HG02642 (cell line): Measurements from ENCODE around the gene C6orf136.
"Not testable (repeated sequence)": the region's sequence is repeated elsewhere in the genome, so short reads cannot be mapped to it uniquely, and the experiment has no call there.

Experiments used
- ATAC-seq: cut with Tn5 transposase; IDR thresholded peaks from one replicate; pipeline ENCODE4 v1.9.1; 2021; ENCODE audit warnings: mild to moderate bottlenecking; ENCODE audit not compliant: unreplicated experiment, poor library complexity

The C6orf136 gene, protein sequence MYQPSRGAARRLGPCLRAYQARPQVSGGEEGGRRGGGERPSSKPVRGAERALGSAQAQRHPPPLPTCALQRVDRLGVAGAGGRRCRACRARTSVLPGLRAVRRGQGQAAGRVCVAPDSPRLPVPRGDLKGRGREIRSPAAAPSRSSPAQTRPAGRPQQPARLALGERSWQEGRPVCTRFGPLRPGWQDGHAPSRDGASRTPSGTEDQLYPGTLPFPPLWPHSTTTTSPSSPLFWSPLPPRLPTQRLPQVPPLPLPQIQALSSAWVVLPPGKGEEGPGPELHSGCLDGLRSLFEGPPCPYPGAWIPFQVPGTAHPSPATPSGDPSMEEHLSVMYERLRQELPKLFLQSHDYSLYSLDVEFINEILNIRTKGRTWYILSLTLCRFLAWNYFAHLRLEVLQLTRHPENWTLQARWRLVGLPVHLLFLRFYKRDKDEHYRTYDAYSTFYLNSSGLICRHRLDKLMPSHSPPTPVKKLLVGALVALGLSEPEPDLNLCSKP

DNA sequence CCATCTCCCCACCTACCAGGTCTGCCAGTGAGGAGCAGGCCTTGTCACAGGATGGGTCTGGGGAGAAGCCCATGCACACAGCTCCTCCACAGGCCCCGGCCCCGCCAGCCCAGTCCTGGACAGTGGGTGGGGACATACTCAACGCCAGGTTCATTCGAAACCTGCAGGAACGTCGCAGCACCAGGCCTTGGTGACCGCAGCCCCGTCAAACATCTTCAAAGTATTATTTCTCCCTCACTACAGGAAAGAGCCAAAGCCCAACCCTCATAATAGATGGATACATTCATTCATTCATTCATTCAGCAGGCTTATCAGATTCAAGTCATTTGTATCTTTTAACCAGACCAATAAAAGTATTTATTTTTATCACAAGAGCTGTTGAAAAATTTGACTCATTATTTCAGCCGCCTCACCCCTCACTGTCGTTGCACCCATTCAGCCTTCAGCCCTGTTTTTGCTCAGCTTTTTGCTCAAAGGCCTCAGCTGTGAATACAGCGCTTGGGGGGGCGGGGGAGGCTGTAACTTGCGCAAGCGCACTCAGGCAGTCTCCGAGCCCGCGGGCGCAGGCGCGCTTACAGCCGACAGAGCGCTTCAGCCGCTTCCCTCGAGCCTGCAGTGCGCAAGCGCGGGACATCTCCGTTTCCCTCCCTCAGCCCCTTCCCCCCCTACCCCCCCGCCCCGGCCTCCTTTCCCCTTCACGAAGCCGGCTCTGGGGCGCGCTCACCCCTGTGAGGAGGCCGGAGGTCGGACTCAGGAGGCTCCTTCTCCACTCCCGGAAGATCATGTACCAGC is at the start of gene C6orf136:
Gene C6orf136, plus strand, starts transcription at position 684 of the 792 bp plus-strand sequence. Its CDS starts 99 bp downstream, at position 783.
- peak; percentile 60 for ATAC-seq

DNA sequence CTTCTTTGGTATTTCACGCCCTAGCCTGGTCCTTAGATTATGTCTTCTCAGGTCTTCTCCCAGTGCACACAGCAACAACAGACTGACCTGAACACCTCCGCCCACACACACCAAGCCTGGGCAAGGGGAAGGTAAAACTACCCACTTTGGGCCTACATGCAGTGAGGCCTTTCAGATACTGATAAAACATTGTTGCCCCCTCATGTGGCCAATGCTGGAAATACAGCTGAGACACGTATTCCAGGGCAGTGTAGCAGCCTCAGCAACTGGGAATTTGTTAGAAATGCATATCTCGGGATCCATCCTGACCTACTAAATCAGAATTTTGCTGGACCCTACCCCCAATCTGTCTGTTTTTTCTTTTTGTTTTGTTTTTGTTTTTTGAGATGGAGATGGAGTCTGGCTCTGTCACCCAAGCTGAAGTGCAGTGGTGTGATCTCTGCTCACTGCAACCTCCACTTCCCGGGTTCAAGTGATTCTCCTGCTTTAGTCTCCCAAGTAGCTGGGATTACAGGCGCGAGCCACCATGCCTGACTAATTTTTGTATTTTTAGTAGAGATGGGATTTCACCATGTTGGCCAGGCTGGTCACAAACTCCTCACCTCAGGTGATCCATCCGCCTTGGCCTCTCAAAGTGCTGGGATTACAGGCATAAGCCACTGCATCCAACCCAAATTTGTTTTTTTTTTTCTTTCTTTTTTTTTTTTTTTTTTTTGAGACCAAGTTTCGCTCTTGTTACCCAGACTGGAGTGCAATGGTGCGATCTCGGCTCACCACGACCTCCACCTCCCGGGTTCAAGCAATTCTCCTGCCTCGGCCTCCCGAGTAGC is 49.4 kb upstream of the C6orf136 start:
- ATAC-seq: not testable (repeated sequence)

DNA sequence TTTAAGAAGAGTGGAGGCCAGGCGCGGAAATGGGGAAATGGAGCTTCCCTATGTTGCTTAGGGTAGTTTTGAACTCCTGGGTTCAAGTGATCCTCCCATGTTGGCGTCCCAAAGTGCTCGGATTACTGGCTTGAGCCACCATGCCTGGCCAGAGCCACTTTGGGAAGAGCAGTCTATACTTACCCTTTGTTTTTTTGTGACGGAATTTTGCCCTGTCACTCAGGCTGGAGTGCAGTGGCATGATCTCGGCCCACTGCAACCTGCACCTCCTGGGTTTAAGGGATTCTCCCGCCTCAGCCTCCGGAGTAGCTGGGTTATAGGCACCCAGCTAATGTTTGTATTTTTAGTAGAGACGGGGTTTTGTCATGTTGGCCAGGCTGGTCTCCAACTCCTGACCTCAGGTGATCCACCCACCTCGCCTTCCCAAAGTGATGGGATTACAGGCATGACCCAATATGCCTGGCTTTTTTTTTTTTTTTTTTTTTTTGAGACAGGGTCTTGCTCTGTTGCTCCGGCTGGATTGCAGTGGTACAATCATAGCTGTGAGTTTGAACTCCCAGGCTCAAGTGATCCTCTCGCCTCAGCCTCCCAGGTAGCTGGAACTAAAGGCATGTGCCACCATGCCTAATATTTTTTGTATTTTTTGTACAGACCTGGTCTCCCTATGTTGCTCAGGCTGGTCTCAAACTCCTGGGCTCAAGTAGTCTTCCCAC is 47.9 kb upstream of the C6orf136 start:
- ATAC-seq: no peak

DNA sequence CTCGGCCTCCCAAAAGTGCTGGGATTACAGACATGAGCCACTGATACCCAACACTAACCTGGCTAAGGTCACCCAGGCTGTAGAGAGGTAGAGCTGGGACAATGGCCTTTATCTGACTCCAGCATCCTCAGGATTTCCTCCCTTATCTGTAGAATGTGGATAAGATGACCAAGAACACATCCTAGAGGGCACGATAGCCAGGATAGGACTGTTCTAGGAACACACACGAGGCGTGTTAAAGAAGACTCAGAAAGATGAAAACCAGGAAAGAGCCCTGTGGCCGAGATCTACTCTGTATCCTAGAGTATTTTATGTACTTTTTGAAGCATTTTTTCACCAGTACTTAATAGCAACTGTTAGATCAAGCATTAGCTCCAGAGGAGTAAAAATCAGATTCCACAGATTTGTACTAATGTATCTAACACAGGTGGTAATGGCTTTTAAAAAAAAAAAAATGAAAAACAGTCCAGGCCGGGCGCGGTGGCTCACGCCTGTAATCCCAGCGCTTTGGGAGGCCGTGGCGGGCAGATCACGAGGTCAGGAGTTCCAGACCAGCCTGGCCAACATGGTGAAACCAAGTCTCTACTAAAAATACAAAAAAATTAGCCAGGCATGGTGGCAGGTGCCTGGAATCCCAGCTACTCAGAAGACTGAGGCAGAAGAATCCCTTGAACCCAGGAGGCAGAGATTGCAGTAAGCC is 47.2 kb upstream of the C6orf136 start:
- no peak for ATAC-seq

DNA sequence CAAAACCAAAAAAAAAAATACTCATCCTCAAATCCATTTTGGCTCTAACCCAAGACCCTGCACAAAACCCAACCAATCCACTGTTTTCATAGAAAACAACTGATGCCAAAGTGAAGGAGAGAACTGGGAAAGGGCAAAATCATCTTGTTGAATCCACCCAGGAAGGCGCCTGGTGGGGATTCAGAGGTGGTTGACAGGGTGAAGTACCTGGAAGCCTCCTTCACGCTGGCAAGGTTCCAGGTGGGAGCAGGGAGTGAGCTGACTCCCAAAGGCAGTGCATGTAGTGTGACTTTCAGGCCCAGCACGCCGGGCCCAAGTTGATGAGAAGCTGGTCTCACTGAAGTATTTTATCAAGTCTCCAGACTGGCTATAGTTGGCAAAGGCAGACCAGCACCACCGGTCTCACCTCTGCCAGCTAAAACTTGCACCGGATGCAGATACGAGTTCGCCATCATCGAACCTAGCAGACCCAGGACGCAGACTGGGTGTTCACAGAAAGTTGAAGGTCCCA is 46.4 kb upstream of the C6orf136 start:
- no peak for ATAC-seq

DNA sequence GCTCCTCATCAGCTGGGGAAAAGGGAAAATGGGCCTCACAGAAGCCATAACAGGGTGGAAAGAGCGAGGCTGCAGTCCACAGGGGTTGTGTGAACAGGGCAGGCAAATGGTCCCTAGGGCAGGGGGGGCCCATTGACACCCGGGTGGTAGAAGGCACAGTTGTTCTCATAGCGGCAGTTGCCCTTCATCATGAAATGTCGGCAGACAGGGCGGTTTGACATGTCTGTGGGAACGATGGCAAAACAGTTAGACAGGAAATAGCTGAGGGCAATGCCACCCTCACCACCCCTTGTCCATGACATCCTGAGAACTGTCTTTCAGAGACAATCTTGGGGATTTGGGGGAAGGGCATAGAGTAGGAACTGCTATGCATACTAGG is 45.5 kb upstream of the C6orf136 start:
- ATAC-seq: no peak

DNA sequence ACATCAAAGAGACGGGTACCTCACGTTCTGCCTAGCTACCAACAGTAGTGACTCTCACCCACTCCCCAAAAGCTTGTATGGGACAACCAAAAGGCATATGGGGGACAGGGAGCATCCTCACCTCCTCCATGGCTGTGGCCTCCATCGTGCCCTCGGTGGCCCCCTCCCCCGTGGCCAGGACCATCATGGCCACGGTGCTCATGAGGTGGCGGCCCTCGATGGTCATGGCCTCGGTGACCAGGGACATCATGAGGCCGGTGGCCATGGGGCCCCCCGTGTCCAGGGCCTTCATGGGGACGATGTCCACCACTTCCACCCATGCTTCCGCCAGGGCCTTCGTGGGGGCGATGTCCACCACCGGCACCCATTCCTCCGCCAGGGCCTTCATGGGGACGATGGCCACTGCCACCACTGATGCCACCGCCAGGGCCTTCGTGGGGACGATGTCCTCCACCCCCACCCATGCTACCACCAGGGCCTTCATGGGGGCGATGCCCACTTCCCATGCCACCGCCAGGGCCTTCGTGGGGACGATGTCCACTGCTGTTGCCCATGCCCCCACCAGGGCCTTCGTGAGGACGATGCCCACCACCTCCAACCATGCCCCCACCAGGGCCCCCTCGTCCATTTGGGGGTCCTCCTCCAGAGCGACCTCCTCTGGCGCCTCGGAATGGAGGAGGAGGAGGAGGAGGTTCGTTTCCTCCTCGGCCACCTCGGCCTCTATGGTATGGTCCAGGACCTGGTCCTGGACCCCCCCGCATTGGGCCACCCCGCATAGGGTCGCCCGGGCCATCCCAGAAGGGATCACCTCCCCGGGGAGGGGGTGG is 44.9 kb upstream of the C6orf136 start:
- no peak for ATAC-seq

DNA sequence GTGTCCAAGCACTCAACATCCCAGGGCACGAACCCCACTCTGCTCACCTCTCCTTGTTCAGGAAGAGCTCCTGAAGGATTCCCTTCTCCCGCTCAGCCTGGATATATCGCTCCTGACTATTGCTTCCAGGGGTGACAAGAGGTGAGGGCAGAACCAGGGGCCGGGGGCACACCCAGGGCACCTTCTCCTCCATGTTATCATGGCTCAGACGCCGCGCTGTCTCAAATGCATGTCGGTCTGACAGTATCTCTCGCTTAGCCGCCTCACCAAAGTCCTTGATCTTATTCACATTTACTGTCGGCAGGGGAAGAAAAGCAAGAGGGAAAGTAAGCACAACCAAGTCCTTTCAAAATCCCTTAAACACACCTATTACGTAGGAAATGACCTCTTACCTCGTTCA is 43.0 kb upstream of the C6orf136 start:
- no peak for ATAC-seq

DNA sequence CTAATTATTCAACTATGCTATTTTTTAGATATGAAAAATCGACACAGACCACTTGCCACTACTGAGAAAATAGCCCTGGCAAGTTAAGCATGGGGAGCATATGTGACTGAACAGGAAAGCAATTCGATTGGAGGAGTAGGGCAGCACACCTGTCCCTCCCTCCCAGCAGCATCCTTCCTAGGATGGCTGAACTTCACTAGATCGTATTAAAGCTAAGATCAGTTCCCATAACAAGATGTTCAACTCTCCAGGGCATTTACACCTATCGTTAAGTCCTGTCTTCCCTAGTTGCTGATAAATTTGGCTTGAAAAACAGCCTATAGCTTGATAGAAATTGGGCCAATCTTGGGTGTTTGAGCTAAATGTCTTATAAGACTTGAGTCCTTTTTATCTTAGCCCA is 36.9 kb upstream of the C6orf136 start:
- no peak for ATAC-seq

DNA sequence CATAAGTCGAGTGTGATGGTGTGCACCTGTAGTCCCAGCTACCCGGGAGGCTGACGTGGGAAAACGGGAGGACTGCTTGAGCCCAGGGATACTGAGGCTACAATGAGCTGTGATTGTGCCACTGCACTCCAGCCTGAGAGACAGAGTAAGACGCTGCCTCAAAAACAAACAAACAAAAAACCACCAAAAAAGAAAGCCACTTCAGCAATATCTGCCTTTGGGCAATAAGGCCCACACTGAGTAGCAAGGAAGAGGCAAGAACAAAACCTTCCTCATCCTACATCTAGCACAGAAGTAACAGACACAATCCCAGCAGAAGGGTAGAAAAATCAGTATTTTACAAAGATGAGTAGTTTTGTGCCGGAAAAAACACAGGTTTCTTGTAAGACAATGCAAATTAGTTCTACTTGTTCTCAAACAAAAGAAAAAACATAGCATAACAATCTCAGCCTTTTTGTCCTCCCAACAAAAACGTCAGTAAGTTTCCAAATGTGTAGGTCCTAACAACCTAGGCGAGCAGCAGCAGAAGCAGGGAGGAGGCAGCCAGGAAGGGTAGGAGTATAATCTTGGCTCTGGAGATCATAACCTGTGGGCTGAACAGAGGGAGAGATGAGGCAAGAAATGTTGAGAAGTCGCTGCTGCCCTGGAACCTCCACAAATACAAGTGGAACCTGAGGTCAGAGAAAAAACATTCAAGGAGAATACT is 35.6 kb upstream of the C6orf136 start:
- ATAC-seq: no peak

DNA sequence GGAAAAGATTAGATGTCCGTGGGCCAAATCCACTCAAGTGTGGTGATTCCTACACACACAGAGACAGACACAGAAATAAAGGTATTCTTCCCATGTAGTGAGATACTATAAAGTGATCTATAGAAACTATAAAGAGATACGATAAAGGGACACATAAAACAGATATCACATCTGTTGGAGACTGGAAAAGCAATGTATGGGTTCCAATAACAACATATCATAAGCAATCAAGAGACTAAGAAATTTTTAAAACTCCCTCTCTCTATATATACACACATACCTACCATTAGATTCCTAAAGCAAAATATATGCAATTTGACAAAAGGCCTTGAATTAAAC is 35.1 kb upstream of the C6orf136 start:
- no peak for ATAC-seq

DNA sequence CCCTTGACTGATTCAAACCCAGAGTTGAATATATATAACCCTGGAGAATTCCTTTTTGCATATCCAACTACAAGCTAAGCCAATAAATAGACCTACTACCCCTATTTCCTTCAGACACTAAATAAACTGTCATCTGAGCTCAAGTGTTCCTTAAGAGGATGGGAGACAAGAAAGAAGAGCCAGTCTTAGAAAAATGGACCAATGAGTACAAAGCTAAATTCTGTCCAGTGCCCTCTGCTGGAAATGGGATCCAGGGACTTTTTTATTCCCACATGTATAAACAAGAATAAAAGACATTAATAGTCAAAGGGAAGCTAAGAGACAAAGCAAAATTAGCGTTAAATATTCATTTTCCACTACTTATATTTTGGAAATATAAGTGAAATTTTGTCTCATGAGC is 34.7 kb upstream of the C6orf136 start:
- no peak for ATAC-seq

DNA sequence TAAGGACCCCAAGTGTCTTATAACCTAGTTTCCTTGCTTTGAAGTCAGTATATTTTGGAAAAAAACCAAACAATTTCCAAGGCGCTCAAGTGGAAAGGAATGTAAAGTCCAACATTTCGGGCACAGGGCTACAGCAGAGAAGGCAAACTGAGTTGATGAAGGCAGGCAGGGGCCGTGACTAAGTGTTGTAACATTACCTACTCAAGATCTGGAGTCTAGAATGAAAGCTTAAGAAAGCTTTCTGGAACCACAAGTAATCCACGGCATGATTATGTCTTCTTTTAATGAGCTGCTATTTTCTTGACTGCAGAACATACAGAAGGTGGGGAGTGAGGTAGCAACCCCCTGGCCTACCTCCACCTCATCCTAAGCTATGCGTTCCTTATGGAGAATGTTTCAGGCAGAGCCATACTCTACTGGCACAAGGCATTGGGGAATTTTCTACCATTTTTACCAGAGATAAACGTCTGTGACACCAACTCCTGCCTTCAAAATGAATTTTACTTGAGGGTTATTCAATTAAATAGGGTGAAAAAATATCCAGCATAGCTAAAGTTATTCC is 34.2 kb upstream of the C6orf136 start:
- ATAC-seq: no peak

DNA sequence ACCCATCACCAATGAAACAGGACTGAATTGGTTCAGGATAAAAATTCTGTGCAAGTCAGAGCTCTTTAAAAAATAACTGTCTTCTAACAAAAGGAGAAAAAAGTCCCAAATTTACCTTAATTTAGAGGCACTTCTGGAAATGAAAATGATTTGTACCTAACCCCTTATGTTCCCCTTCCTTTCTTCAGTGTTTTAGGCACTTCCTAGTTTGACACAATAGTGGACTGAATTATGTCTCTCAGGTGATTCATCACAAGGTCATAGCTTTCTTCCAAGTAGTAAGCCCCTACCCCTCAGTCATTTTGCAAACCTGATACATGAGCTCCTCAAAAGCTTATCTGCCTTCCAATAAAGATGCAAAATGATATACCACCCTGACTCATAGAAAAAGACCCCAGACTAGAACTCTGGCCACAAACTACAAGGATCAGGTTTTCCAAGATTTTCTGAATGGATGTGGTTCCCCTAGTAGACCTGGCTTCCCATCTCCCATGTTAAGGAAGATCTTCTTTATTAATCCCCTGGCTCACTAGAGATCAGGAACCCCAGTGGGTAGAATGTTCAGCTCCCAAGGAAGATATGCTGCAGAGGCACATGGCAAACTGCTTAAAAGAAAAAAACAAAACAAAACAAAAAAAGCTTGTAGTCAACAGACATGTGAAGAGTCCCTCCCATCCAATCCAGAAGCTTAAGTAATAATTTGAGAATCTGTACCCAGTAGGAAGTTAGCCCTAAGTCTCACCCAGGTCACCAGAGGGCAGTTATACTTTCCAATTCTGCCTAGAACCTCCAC is 33.5 kb upstream of the C6orf136 start:
- no peak for ATAC-seq

DNA sequence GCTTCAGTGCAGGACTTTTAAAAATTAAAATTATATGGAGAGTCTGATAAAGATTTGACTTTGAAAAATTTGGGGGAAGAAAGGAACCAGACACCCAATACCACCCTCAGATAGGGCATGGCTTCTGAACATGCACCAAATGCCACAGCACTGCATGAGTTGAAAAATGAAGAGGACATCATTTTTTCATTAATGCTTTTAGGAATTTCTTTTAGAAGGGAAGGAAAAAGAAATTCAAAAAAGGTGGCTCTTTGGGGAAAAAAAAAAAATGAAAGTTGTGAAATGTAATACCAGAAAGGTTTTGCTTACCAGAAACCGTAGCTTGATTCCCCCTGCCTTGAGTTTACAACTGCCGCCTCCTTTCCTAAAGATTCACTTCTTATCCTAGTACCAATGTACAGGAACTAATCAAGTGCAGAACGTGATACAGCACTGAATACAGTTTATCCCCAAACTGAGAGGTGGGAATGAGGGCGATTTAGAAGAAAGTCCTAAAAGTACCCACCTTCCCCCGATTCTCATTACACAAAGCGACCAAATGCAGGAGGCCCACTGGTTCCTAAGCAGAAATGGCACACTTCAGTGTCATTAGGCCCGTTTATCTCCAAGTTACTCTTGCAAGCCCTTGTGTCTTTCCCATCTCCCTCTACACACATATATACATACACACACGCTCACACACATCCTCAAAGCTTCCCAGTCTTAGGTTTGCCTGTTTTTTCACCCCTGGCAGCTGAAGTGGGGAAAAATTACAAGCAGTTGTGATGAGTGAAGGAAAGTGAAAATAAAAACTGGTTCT is 32.7 kb upstream of the C6orf136 start:
- no peak for ATAC-seq

DNA sequence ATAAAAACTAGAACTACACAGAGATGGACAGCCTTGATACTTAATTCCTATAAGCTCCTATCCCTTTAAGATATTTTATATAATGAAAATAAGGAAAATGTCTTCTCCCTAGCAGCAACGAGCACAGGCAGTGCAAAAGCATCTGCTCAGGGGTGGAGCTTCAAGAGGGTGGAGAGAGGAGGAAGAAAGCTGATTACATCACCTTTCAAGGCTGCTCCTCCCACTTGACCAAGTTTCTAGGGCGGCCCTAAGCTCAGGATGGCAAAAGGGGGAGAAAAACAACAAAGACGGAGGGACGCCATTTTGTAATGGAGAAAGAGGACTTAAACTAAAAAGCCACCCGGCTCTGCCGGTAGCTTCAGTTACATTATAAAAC is 32.1 kb upstream of the C6orf136 start:
- ATAC-seq: peak; percentile 29
